HG03066 (cell line): ENCODE measurements around the gene PTPRO.

ENCODE experiments used
- ATAC-seq: cut with Tn5 transposase; IDR thresholded peaks from one replicate; pipeline ENCODE4 v1.9.1; 2021; ENCODE audit warnings: low read depth; ENCODE audit not compliant: unreplicated experiment

Gene PTPRO

DNA sequence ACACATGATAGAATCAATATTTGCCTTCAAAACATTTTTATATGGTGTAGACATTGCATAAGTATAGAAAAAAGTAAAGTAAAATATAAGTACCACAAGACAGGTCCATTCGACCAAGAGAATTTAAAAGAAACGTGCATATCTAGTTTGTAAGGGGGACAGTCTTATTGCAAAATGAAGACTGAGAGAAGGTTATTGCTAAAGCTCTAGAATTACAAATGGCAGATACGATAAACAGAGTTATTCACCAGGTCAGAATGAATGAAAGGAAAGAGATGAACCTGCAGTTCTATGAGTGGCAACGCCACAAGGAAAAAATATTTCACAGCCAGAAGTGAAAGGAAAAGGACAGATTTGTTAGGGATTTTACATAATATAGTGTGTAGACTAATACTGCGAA lies 224.8 kb downstream of the PTPRO start:
- ATAC-seq: no peak

DNA sequence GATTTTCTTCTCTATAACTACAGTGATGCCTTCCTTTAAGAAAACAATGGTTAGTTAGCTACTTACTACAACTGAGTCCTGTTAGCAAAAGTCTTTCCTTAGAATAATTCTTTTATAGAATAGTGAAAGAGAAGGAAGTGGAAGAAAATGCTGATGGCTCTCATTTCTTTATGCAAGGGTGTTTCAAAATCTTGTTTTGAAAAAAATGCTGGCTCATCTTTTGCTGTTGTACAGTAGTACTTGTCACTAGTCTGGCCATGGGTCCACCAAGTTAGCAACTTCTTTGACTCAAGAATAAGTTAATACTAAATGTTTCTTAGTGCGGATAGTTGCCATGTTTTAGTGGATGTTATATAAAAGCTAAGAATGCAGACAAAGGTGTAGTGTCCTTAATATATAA lies 225.4 kb downstream of the PTPRO start:
- ATAC-seq: no peak

DNA sequence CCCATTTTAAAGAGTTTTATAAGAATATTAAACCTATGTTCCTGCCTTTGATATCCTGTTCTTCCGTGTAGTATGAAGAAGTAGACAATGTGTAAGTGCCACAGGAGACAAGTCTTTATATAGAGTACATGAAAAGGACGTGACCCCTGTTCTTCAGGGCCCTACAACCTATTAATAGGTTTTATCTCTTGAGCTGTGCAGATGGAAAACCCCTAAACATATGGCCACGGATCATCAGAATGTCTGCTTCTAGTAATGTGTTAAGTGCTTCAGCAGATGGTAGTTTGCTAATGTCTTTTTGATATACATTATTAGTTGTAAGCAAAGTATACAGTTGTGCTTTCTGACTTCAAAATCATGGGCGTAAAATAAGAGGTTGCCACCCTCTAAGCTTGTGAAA lies 228.5 kb downstream of the PTPRO start:
- ATAC-seq: no peak

DNA sequence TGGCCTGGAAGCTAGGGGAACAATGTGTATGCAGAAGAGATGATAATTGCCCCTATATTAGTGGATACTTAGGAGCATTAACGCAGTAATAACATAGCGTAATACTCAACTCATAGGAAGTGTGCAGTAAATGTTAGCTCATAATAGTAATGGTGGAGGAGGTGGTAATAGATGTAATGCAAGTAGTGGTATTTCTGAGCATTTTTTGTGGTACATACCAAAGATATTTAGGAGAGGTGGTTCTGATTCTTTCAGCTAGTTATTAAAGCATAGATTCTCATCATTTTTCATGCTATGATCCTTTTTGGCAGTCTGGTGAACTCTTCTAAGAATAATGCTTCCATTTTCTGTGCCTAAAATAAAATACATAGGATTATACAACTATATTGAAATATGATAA lies 233.1 kb downstream of the PTPRO start:
- no peak for ATAC-seq

DNA sequence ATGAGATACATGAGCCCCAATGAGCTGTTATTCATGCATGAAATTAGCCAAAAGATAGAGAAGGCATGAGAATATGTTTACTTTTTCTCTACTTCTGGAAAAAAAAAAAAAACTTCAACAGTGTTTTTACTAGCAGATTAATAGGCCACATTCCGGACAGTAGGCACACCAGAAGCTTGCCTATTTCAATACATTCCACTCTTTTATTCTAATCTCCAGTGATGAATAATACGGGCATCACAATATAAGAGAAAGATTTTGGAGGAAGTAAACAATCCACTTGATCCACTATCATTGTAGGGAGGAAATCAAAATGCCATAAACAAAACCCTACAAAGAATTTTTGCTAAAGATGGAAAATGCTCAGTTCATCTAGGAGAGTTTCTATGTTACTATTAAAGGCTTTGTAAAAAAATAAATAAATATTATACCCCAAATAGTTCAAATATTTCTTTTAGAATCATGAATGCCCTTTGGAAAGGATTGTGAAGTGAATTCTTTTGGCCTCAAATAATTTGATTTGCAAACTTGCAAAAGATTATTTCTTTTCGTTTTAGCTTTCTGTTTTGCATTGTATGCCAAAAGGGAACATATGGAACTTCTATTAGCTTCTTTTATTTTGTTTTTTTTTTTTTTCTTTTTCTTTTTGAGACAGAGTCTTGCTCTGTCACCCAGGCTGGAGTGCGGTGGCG lies 234.2 kb downstream of the PTPRO start:
- ATAC-seq: no peak

DNA sequence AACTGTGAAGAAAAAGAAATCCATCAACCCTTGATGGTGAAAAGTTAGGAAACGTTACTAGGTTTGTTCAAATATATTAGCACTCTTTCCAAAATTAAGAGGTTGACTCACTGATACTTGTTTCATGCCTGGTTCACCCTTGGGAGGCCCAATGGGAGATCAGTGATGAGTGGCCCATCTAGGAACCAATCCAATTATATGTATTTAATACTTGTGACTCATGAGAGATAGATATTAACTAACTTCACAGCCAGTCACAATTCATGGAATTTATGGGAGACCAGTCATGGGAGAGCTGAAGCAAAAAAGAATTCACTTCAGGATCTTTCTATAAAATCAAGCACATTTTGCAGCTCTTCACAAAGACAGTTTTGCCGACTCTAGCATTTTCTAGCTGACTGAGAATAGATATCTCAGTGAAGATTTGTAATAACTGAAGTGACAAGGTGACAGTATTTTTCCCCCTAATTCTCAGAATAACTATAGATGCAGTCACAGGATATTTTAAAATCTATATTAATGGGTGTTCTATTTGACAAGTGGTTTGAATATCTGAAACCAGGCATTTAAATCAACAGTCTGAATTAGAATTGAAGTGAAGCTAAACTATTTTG lies 236.7 kb downstream of the PTPRO start:
- ATAC-seq: no peak

DNA sequence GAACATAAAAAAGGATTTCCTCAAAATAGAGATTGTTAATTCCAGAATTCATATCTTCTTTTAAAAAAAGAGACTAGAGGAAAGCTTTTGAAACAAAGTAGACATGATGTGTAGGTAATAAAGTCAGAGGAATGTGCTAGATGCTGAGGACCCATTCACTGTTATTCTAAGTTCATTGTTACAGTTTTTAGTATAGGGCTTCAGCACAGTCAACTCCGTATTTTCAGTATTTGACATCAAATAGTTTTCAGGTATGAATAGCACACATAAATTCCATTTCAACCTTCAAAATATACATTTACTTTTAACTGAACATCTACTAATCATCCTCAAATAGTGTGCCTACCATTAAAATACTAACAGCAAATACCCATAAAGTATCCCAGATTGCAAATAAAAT lies 239.1 kb downstream of the PTPRO start:
- ATAC-seq: no peak

DNA sequence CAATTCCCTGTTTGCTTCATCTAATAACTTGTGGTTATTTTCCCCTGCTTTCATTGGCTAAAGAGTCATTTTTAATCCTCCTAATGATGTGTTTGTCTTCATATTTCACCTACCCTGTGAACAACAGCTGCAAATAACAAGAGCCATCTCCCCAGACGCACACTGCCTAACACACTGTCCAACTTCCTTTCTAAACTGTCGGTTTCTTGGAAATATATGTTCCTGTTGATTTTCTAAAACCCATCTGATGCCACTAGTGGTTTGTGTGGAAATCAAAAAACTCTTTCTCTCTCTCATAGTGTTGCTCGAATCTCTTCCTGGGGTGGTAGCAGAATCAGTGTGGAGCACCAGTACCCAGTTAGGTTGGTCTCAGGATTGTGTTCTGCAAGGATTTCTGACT lies 240.0 kb downstream of the PTPRO start:
- no peak for ATAC-seq

DNA sequence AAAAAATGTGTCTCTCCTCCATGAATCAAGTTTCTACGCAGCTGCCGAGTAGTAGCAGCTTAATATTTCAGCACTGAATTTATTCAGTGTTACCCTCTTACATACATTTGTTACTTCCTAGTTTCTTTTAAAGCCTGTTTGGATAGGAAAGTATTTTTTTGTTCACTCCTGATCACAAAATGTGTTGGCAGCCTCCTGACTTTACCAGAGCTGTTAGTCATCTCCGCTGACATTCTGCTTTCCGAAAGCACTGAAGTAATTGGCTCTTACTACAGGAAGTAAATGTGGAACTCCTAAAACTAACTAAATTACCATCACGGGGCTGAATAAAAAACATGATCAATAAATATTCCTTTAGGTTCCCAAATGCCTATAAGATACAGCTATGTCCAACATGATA lies 241.4 kb downstream of the PTPRO start:
- ATAC-seq: peak; percentile 75

DNA sequence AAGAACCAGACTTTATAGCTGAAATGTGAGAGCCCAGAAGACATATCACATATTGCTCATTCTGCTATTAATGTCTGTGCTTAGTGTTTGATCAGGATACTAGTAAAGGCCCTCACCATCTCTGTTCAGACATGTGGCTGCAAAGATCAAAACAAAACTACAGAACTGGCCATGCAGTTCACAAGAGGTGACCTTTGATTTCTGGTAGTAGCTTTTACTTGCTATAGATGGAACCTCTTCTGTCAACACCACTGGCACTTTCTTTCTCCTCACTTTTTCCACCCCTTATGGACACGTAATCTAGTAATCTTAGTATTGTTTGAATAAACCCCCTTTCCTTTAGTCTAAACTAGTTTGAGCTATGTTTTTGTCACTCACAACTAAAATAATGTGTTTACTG lies 252.0 kb downstream of the PTPRO start:
- no peak for ATAC-seq

DNA sequence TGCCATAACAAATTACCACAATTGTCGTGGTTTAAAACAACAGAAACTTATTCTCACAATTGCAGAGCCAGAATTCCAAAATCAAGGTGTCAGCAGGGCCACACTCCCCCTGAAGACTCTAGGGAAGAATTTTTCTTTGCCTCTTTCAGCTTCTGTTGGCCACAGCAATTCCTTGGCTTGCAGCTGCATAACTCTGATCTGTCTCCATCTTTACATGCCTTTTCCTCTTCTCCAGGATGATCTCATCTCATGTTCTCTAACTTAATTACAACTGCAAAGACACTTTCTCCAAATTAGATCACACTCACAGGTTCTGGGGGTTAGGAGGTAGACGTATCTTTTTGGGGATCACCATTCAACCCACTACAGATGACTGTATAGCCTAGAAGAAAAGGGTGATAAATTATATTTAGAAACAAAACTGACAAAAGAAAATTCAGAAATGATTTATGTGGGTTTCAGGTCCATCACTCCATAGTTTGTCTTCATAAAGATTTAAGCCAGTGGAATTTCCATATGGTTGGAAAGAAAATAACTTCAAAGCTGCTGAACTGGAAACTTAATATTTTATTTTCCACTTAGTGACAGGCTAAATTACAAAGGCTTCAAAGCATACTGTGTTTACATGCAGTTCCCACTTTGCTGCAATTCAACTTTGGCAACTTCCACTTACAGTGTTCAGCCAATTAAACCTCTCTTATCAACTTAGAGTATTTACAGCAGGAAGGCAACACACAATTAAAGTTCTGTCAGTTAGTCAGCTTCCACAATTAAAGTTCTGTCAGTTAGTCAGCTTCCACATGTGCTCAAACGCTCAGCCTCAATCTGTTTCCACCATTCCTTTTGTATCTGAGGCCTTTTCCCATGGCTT lies 253.6 kb downstream of the PTPRO start:
- no peak for ATAC-seq

DNA sequence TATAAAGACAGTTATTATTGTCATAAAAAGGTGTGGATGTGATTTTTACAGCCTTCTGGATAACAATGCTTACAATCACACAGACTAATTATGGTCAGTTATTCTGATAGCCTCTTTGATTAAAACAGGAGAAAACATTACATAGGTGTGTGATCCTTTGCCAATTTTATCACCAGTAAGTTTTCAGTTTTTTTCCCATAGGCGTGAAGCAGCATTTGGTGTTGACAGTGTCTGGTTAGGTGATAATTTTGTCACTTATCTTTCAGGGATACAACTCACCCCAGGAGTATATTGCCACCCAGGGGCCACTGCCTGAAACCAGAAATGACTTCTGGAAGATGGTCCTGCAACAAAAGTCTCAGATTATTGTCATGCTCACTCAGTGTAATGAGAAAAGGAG lies 258.1 kb downstream of the PTPRO start:
- no peak for ATAC-seq

DNA sequence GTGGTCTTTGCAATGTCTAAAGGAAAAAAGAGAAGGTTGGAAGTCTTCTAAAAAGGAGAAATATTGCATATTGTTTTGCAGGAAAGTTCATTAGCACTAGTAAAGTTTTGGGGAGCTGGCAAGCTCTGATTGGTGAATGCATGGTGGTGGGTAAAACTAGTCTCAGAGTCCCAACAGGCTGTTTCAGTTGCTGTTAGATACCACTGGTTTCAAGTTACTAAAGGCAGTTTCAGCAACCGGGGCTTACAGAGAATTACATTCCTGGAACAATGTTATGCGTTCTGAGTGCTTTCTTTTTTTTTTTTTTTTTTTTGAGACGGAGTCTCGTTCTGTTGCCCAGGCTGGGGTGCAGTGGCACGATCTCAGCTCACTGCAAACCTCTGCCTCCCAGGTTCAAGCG lies 258.7 kb downstream of the PTPRO start:
- no peak for ATAC-seq

DNA sequence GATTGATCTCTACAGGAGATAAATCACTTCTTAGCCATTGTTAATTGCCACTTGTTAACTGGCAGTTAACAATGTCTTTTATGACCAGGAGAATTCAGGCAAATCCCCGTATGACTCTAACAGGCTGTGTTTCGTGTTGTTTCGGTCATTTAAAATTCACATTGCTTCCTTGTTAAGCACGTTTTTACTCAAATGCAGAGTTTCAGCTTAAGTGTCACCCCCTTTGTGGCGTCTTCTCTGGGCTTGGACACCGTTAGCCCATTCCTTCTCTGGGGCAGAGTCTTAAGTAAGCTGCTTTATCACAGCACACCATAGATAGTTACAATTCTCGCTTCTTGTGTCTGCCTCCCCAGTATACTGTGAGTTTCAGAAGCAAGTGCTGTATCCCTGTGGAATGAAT lies 261.5 kb downstream of the PTPRO start:
- ATAC-seq: no peak

DNA sequence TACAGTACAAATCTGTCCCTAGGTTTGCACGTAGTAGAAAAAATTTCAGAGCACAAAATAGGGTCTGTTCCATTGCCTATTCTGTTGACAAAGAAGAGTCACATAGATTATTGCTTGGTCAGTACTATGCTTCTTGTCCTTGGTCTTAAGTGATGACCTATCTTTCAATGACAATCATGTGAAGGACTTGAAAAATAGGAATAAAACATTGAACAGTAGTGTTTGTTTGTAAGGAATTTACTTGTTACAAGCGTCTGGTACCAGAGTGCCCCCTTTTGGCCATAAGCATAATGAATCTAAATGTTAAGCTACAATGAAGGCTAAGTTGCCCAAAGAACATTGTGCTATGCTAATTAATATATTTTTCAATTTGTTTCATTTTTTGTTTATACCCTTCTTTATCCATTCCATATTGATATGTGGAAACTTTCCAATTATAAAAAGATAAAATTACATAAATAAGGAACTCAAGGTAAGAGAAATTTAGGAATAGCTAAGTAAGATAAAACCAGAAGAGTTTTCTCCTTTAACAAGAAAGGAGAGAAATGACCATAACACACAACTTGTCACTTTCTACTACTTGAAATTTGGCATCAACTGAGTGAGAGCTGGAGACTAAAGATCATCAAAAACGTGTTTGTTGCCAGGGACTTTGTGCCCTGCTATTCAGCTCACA lies 262.2 kb downstream of the PTPRO start:
- no peak for ATAC-seq

DNA sequence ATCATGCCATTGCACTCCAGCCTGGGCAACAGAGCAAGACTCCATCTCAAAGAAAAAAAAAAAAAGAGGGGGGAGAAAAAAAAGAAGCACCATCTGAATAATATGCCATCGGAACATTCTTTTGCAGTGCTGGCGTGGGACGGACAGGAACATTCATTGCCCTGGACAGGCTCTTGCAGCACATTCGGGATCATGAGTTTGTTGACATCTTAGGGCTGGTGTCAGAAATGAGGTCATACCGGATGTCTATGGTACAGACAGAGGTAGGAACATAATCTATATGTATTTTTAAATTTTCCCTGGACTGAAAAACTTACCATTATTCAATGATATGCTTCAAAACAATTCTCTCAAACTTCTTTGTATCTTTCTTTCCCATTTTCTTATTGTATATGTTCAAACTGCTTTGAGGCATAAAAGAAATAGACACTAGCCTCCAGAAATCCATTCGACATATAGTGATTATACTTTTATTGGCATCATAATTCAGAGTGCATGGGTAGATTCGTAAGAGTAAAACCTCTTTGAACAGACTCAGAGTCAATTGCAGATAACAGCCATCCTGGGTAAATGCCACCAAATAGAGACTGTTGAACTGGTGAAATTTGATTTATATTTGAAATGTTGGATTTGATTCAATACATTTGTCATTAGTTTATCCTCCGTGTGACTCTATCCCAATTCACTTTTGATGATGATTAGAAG lies 267.2 kb downstream of the PTPRO start:
- no peak for ATAC-seq

DNA sequence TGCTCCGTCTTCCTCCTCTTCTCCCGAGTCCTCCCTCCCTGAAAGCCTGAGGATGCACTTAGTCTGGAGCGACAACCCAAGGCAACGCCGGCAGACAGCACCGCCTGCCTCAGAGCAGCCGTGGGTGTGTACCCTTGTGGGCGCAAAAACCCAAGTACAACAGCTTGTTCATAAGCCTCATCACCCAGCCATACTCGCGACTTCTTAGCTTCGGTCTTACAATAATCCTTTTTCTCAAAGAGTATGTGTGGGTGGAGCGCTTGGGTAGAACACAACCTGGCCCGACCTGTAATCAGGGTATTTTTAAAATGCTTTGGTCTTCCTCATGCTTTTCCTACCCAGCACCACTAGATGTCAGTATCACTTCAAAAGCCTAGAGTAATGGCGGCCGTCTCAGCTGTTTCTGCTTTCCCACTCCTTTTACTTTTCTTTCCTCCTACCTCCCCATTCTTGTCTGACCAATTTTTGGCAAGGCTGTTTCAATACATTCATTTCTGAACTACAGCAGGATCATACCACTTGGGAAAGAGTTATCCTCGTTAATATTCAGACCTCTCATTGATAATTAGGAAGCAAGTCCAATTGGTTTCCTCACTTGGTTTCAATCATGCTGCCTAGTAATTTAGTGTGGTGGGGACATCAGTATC lies 268.0 kb downstream of the PTPRO start:
- peak; percentile 96 for ATAC-seq

DNA sequence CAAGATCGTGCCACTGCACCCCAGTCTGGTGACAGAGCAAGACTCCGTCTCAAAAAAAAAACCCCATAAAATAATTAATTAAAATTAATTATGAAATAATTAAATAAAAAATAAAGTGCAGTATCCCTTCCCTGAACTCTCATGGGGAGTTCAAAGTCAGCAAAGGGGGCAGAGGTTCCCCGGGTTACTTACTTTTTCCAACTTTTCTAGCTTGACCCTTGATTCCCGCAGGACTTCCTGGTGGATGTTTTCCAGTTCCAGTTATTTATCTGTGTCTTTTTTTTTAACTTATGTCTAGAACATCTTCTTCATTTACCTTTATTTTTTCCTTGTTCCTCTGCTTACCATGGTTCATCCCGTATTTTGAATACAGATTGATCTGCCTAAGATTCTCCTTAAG lies 269.5 kb downstream of the PTPRO start:
- no peak for ATAC-seq

DNA sequence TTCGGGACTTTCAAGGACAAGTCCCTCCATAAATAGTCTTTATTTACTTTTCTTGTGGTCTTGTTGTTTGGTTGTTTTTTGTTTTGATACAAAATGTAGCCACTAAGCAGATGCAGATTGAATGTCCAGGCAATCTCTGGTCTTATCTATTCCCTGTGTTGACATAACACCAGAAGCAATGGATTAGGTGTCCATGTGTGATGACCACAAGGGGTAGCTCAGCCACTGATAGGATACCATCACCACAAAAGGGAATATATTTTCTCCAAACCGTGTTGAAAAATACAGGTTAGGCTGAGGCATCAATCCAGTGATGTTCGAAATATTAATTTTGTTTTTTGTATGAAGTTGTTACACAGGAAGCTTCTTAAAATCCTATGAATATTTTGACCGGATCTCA lies 270.6 kb downstream of the PTPRO start:
- ATAC-seq: no peak

DNA sequence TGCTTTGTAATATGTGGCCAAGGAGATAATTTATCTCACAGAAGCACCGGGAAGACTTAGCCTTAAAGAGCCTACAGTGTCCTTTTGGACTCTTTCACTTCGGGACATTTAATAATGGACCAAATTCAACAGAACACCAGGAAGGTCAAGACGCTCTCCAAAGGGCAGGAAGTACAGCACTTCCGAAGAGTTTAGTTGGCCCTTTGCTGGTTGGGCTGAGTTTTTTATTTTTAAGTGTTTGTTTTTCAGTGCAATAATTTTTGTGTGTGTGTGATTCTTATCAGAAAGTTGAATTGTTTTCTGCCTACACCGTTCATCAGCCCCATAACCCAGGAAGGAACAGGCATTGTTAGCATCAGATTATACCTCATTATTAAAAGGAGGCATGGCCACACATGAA lies 273.9 kb downstream of the PTPRO start:
- ATAC-seq: no peak
